ENCODE data around the gene KCNQ1.
A peak's percentile ranks its signal among the peaks of the same experiment; 100 is the strongest.

Gene KCNQ1

DNA sequence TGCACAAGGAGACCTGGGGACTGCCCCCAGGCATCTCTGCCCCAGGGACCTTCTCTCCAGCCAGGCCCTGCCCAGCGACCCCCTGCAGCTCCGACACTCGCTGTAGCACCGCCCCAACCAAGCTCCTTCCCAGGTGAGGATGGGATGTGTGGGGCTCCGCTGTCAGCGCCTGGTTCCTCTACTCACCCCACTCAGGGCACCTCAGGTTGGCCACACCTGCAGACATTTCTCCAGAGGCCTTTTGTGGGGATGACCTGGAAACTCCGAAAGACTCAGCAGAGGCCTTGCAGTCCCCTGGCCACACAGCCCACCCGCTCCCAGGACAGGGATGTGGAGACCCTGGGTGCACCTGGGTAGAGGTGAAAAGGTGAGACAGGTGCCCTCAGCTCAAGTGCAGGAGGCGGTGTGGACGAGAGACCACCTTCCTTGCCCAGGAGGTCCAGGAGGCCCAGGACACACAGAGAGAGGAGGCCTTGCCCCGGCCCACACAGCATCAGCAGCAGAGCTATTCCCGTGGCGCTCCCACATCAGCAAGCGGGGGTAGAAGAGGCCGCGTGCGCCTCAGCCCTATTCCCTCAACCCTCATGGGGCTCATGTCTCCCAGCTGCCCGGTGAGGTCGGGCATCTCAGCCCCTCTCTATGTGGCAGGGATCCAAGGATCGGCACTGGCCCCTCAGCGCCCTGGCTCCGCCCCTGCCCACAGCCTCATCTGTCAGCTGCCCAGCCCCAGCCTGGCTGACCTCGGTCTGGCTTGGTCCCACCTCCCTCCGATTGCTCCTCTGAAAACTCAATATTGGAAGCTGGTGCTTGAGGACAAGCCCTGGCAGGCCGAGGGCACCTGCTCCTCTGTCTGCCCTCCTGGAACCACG, 21.4 kb upstream of the KCNQ1 start:
- no peak for DNase-seq (ENCODE audit: low read depth)

DNA sequence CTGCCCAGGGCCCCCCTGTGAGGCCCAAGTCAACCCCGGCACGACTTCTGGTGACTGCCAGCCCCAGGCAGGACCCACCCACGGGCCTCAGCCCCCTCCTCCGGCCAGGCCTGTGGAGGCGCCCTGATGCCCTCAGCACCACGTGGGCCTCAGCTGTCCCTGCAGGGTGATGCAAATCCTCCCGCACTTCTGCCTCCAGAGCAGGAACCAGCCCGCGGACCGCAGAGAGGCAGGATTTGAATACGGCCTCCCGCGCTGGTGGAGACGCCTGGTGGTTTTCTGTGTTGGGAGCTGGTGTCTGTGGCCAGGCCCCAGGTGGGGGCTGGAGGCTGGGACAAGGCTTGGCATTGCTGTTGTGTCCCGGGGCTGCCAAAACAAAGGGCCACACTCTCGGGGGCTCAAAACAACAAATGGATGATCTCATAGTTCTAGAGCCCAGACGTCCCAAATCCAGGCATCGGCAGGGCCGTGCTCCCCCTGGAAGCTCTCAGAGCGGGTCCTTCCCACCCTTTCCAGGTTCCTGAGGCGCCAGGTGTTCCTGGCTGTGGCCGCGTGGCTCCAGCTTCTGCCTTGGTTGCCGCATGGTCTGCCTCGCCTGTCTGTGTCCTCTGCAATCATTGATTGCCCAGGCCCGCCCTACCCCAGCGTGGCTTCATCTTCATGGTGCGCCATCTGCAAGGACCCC, 19.9 kb upstream of the KCNQ1 start:
- no peak for DNase-seq (ENCODE audit: low read depth)

DNA sequence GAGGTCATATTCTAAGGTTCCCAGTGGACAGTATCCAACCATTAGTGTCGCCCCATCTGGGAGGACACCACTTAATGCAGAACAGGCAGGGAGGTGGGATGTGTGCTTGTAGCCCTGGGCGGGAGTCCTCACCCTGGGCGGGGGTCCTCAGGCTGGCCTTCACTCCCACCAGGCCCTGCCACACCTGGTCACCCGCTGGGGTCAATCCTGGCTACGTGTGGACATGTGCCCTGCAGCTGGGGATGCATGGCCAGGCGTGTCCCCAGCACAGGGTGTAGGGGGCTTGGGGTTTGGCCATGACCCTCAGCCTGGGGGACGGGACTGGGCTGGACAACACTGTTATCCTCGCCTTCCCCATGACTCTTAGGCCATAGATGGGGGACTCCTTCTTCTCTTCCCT, 19.3 kb upstream of the KCNQ1 start:
- no peak for DNase-seq (ENCODE audit: low read depth)

DNA sequence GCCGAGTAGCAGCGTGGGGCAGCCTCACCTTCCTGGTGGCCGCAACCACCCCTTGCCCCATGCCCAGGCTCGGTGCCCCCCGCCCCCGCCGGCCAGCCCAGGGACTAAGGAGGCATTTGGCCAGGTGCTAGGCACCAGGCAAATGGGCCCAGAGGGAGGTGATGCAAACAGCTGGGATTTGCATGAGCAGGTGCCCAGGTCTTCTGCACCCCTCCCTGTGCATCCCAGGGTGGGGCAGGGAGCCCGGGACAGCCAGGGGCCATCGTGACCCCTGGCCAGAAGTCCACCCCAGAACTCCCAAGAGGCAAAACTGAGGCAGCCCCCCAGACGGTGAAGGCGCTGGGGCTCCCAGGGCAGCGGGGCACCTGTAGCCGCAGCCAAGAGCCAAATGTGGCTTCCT, 18.6 kb upstream of the KCNQ1 start:
- no peak for DNase-seq (ENCODE audit: low read depth)

DNA sequence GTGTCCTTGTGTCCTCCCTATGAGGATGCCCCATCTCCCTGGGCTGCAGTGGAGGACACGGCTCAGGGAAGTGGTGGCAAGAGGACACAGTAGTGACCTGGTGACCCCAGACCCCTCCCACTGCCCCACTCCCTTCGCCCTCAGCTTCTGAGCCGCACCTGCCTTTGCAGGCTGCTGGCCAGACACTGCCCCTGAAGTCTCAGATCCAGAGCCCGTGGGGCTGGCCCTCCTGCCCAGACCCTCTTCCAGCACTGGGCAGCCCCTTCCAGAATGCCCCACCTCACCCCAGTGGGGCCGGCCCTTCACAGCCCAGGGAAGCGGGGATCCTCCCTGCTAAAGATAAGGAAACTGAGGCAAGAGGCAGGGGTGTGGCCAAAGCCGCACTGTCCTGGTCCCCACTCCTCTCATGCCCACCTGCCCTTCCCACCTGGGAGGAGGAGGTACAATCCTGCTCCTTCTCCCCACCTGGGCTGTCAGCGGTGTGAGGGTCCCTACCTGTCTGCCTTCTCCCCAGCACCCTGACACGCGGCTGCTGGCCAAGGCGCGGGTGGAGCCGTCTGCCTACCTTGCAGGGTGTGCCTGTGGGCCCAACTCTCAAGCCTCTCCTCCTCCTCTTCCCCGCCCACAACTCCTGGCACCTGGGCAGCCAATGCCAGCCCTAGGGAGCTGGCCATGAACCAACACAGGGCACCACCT, 17.8 kb upstream of the KCNQ1 start:
- no peak for DNase-seq (ENCODE audit: low read depth)

DNA sequence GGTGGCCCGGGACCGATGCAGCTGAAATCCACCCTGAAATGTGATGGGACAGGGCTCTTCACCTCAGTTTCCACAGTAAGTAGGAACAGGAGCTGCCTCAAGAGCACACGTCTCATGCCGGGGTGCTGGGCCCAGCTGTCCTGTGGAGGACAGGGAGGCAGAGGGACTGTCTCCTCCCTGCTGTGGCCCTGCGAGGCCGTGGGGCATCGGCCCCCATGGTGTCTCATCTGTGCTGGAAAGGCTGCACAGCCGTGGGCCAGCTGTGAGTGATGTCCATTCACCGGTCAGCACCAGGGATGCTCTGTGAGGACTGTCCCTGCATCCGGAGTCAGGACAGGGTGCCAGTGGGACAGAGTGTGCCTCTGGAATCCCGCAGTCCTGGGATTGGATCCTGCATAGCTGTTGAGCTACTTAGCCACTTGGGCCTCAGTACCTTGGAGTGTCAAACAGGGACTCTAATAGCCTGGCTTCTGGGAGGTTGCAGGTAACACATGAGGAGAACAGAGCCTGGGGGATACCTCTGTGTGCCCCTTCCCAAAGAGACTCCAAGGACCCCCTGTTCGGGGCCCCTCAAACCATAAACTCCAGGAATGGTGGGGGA, 17.0 kb upstream of the KCNQ1 start:
- no peak for DNase-seq (ENCODE audit: low read depth)

DNA sequence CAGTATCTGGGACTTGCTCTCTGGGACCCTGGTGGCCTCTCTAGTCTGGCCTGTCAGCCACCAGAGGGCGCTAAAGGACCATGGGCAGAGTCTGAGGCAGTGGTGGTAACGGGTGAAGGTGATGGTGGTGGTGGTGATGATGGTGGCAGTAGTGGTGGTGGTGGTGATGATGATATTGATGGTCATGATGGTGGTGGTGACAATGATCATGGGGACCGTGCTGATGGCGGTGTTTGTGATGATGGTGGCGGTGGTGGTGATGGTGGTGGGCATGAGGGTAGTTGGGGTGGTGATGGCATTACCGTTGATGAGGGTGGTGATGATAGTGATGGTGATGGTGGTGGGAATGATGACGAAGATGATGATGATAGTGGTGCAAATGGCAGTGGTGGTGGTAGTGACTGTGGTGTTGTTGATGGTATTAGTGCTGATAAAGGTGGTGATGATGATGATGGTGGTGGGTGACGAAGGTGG, 16.4 kb upstream of the KCNQ1 start:
- DNase-seq (ENCODE audit: low read depth): peak; percentile 78

DNA sequence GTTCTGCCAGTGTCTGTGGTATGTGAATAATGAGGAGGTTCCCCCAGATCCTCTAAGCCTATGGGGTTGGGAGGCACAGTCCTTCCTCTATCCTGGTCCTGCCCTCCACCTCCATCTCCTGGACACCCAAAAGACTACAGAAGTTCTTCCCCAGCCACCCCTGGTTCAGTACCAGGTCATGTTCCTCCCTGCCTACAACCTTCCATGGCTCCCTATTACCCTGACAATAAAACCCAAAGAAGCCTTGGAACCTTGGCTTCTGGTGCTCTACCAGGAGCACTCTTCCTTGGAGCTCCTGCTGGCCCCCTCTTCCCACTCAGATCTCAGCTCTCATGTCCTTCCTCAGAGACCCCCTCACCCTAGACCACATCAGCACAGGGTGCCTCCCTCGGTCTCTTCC, 13.4 kb upstream of the KCNQ1 start:
- DNase-seq (ENCODE audit: low read depth): no peak

DNA sequence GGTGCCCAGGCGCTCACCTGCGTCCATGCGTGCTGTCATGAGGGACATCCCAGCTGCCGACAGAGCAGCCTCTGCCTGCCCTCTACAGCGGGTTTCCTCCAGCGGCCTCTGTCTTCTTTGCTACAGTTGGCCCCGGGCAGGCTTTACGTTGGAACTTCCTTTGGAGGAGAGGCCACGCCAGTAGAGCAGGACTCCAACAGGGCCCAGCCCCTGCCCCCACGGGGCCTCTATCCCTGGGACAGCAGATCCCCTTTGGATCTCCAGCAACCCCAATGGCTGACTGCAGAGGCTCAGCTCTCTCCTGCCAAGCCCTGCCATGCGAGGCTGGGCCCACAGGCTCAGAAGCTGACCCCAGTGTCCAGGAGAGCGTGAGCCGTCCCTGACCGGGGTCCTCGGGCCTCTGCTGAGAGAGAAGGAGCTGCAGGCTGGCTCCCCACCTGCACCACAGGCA, 12.6 kb upstream of the KCNQ1 start:
- no peak for DNase-seq (ENCODE audit: low read depth)

DNA sequence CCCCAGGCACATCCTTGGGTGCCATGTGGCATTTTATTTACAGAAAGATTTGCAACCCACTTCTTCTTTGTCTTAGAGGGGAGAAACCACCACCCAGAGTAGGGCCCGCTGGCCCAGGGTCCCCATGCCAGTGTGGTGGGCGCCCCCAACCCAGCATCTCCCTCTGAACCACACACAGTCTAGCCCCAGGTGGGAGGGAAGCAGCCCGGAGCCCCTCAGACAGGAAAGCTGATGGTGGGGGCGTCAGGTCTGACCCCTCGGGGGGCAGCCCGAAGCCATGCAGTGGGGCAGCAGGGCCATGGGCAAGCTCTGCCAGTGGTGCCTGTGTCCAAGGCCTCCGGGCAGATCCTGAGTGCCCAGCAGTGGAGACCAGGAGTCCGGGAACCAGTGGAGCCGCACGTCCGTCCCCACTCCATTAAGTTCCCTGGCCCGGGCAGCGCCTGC, 12.2 kb upstream of the KCNQ1 start:
- DNase-seq (ENCODE audit: low read depth): no peak

DNA sequence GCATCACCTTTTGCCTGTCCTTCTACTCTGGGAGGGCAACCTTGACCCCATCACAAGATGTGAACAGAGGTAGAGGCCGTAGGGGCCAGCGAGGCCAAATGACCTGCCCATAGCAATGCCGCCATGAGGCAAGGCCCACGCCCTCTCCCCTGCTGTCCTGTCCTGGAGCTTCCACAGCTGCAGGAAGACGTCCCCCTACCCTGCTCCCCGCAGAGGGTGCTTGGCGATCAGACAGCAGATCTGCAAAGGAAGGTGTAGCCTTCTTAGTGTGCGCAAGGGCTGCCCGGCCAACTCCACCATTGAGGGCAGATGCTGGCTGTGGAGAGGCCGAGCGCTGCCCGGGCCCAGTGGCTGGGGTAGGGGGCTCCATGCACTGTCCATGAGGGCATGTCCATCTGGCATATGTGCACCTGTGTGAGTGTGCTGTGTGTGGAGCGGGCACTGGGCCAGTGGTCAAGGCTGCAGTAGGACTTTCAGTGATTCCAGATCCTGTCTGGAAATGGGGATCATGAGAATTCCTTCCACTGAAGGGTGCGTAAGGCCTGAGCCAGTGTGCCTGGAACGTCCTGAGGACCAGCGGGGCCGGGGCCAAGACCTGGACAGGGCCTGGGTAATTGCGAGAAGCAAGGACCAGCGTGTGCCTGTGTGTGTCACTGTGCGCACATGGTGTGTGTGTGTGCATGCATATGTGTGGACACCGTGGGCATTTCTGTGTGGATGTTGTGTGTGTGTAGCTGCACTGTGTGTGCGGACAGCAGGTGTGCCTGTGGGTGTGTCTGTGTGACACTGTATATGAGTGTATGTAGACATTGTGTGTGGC, 11.5 kb upstream of the KCNQ1 start:
- DNase-seq (ENCODE audit: low read depth): no peak

DNA sequence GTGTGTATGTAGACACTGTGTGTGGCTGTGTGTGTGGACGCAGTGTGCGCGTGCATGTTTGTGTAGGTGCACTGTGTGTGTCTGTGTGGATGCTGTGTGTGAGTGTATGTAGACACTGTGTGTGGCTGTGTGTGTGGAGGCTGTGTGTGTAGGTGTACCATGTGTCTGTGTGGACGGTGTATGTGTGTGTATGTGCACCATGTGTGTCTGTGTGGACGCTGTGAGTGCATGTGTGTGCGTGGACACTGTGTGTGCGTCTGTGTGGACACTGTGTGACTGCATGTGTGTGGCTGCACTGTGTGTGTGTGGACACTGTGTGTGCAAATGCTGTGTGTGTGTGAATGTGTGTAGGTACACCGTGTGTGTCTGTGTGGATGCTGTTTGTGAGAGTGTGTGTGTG, 10.8 kb upstream of the KCNQ1 start:
- DNase-seq (ENCODE audit: low read depth): no peak

DNA sequence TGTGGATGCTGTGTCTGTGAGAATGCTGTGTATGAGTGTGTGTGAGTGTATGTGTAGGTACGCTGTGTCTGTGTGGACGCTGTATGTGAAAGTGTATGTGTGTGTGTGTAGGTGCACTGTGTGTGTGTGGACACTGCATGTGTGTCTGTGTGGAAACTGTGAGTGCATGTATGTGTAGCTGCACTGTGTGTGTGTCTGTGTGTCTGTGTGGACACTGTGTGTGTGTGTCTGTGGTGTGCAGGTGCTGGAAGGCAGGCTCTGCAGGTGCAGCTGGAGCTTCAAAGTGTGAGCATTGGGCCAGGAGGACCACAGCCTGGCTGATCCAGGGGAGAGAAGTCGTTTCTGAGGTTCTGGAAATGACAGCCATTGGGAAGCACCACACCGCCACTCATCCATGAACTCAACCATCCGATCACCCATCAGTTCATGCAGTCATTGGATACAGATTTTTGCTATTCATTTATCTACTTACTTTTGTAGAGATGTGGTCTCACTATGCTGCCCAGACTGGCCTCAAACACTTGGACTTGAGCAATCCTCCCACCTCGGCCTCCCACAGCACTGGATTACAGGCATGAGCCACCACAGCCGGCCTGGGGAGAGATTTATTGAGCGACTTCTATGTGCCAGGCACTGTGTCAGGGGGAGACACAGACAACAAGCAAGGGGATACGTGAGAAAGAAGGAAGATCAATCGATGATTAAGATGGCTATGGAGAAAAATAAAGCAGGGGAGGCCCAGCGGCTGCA, 10.1 kb upstream of the KCNQ1 start:
- DNase-seq (ENCODE audit: low read depth): no peak

DNA sequence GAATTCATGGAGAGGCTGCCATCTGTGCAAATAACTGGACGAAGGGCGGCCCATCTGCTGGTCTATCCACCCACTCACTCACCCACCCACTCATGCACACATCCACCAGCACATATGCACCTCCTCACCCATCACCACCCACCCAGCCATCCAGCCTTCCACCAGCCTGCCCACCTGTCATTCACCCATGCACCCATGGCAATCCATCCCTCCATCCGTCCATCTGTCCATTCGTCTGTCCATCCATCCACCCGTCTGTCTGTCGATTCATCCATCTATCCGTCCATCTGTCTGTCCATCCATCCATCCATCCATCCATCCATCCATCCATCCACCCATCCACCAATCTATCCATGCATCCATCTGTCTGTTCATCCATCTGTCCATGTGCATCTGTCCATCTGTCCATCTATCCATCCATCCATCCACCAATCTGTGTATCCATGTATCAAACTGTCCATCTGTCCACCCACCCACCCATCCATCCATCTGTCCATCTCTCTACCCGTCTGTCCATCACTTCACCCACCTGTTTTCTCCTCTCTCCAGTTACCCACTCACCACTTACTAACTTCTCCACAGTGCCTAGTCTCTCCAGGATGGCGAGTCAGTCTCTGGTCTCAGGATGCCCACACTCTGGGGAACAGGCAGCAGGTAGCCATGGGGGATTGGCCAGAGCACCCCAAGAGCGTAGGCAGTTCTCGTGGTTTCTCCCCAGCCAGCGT, 9.4 kb upstream of the KCNQ1 start:
- DNase-seq (ENCODE audit: low read depth): no peak

DNA sequence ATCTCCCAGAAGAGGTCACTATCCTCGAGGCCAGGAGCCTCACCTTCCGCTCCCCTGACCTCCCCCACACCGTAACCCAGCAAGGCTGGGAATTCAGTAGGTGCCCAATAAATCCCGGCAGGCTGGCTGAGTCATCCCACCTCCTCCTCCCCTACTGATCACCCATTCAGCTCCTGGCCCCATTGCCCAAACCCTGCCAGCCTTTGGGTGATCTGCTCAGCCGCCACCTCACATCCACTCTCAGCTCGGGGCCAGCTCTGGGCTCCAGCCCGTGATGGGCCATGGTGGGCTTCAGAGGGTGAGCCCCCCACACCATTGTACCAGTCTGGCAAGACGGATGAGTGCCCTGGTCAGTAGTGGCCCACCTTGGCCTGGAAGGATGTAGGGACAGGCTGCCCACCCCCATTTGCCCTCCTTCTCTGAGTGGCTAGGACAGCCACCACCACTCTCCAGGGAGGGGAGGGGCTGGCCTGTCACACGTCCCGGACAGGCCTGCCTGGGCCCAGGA, 8.7 kb upstream of the KCNQ1 start:
- DNase-seq (ENCODE audit: low read depth): no peak

DNA sequence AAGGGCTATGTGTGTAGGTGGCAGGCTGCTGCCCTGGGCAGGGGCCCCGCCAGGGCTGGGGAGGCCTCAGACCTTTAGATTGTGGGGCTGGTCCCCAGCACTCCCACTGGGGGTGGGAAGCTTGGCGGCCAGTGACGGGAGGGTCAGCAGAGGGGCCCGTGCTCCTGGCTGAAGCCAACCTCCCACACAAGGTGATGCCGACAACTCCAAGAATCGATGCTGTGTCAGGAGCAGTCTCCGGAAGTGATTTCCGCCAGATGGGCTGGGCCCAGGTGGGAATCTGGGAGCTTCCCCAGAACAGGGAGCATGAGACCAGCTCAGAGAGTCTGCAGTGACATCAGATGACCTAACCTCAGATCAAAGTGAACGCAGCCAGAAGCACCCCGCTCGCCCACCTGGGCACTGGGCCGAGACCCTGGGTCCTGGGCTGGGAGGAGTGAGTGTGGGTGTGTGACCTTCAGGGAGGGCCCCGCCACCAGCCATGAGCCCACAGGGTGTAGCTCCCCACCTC, 8.2 kb upstream of the KCNQ1 start:
- no peak for DNase-seq (ENCODE audit: low read depth)

DNA sequence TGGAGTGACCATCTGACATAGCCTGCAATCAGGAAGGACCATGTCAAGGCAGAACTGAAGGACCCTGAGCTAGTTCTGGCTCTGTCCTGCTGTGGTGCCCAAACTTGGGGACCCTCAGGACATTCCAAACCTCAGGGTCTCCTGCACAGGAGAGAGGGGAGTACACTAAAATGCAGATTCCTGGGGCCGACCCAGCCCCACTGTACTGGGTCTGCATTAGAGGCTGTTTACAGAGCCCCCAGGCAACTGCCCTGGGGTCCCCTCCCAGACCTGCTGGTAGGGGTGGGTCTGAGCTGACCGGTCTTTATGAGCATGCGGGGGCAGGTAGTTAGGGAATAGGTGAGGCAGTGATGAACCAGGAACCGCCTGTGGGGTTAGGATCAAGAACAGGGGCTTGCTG, 7.3 kb upstream of the KCNQ1 start:
- DNase-seq (ENCODE audit: low read depth): no peak

DNA sequence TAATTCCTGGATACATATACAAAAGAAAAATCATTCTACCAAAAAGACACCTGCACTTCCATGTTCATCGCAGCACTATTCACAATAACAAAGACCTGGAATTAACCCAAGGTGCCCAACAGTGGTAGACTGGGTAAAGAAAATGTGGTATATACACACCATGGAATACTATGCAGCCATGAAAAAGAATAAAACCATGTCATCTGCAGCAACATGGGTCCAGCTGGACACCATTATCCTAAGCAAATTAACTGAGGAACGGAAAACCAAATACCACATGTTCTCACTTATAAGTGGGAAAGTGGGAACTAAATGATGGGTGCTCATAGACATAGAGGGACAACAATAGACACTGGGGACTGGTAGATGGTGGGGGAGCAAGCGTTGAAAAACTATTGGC, 5.0 kb upstream of the KCNQ1 start:
- DNase-seq (ENCODE audit: low read depth): no peak

DNA sequence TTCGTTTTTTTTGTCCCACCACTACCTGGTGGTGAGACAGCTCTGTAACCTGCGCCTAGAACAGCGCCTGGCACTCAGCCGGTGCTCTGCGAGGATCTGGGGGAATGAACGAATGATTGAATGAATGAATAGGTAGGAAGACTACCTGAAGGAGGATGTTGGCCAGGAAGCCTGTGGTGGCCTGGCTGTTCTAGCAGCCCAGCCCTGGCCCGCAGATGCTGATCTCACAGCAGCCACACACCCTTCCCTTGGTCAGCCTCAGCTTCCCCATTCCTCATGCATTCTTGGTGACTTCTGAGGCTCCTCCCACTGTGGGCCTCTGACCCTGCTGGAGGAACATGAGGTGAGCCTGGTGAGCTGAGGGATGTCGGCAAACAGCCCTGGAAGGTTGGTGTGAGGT, 4.2 kb upstream of the KCNQ1 start:
- no peak for DNase-seq (ENCODE audit: low read depth)

DNA sequence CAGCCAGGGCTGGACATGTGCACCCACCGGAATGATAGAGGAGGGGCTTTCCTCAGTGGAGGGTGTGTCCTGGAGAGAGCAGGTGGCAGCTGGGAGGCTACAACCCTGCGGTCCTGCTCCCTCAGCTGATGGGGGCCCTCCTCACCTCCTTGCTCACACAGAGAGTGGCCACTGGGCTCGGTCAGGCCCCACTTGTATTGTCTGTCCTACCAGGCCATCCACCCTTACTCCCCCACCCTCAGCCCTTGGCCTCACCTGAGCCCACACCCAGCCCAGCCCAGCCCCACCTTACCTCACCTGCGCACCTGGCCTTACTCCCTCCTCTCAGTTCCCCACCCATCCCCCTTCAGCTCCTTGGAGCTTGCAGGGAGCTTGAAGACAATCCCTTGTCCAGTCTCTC, 3.6 kb upstream of the KCNQ1 start:
- DNase-seq (ENCODE audit: low read depth): no peak
